ENCODE measurements around the gene GREB1. TPM values are rescaled to one million over a fixed set of nuclear protein-coding genes. Genes with fewer than 3 reads are reported as not detected.

The GREB1 gene
- total RNA-seq, 2 donors from 2014 or later: 3.1 to 7.6 TPM

DNA sequence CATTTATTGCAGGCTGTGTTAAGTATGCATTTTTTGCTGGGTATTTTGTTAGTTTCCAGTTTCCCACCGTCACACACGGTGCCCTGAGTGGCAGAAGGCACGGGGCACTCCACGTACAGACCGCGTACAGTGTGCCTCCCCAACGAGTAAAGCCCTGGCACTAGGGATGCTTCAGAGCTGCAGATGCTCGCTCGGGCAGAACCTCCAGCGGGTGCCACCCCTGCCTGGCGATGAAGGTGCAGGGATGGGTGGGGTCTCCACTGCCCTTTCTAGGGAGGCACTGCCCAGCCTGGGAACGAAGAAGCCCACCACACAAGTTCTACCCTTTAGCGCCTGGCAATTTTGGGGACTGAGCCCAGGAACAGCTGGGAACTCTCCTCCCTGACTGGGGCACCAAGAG lies 4.1 kb downstream of the GREB1 start:
- Histone ChIP-seq H3K27ac (no peak overlapping the region), H3K4me3 (no peak overlapping the region), H3K36me3 (no peaks in the 10 kb centered on the region), H3K9me3 (no peaks in the 10 kb centered on the region), H3K27me3 (no peaks in the 10 kb centered on the region), H3K4me1 (peaks cover 0 to 14% of the 10 kb centered on the region in 2 donors)
- DNase-seq (ENCODE audit: low spot score): no peak
- TF ChIP-seq, protein P1, sequence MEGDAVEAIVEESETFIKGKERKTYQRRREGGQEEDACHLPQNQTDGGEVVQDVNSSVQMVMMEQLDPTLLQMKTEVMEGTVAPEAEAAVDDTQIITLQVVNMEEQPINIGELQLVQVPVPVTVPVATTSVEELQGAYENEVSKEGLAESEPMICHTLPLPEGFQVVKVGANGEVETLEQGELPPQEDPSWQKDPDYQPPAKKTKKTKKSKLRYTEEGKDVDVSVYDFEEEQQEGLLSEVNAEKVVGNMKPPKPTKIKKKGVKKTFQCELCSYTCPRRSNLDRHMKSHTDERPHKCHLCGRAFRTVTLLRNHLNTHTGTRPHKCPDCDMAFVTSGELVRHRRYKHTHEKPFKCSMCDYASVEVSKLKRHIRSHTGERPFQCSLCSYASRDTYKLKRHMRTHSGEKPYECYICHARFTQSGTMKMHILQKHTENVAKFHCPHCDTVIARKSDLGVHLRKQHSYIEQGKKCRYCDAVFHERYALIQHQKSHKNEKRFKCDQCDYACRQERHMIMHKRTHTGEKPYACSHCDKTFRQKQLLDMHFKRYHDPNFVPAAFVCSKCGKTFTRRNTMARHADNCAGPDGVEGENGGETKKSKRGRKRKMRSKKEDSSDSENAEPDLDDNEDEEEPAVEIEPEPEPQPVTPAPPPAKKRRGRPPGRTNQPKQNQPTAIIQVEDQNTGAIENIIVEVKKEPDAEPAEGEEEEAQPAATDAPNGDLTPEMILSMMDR (IDR thresholded peaks at IDR 0.05): no peak

DNA sequence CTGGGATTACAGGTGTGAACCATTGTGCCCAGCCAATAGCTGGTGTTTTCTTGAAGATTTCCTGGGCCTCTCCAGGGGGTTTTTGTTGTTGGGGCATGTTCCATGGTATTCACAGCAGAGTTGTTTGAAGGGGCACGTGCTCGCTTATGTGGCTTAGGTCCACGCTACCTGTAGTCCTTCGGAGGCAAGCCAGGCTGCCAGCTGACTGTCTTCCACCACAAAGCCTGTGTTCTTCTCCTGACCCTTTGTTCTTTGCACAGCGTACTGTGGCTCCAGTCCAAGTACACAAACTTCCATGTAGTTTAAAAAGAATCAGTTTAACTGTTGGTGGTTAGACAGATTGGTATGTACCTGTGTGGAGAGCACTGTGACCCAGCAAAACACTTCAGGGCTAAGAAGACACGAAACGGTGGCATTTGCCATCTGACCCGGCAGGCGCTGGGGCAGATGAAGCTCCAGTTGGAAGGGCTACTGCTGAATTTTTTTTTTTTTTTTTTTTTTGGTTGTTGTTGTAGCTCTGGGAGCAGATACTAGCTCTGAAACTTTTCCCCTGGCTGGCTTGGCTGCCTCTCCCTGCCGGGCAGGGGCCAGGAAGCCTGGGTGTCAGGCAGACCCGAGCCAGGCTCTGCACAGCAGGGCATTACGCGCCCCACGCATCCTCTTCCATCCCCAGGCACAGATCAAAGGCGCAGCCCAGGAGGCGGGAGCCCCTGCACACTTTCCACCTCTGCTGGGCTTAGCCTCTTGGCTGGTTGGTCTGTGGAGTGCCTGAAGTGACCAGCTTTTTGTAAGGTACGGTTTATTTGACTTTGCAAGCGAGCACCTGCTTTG lies 5.7 kb downstream of the GREB1 start:
- Histone ChIP-seq H3K4me1 (peaks cover 0 to 14% of the 10 kb centered on the region in 2 donors), H3K9me3 (no peaks in the 10 kb centered on the region), H3K27me3 (no peaks in the 10 kb centered on the region), H3K36me3 (no peaks in the 10 kb centered on the region), H3K27ac (peak overlapping the region; percentile 55 to 61), H3K4me3 (no peak overlapping the region)
- TF ChIP-seq, protein P1 (IDR thresholded peaks at IDR 0.05): no peak
- no peak for DNase-seq (ENCODE audit: low spot score)

DNA sequence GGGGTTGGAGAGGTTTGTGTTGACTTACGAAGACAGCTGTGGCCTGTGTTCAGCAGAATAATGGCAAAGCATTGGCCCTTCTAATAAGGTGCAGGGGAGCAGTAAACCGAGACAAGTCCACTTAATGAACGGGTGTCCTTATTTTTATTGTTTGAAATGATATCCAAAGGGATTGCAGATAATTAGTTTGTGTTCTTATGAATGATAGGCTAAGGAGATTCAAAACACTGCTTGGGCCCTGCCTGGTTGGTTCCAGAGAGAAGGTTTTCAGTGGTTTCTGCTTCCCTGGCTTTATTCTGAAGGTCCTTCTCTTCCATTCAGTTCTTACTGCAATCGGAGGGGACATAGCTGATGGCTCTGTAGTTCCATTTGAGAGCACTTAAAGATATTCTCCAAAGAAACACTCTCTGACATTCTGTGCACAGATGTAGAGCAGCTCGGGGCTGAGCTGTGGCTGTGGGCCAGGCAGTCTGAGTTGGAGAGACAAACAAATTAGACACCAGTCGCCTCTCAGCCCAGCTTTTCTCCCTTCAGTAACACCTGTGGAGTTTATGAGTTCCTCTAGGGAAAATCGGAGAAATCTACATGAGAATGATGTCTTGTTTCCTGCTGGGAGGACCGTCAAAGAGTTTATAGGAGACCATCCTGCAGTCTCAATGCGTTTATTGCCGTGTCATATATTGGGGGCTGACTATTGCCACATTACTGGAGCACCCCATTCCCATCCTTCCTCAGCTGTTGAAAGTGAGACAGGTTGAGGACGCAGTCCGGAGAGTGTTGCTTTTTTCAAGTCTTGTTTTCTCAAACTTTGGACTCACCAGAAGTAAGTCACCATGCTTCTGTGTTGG lies 6.5 kb downstream of the GREB1 start:
- TF ChIP-seq, protein P1 (IDR thresholded peaks at IDR 0.05): no peak
- H3K27me3 ChIP-seq: no peaks in the 10 kb centered on the region
- H3K9me3 ChIP-seq: no peaks in the 10 kb centered on the region
- H3K4me1 ChIP-seq: peaks cover 0 to 14% of the 10 kb centered on the region in 2 donors
- H3K27ac ChIP-seq: peak overlapping the region; percentile 55 to 61
- no peak for DNase-seq (ENCODE audit: low spot score)
- H3K4me3 ChIP-seq: no peak overlapping the region
- H3K36me3 ChIP-seq: no peaks in the 10 kb centered on the region

DNA sequence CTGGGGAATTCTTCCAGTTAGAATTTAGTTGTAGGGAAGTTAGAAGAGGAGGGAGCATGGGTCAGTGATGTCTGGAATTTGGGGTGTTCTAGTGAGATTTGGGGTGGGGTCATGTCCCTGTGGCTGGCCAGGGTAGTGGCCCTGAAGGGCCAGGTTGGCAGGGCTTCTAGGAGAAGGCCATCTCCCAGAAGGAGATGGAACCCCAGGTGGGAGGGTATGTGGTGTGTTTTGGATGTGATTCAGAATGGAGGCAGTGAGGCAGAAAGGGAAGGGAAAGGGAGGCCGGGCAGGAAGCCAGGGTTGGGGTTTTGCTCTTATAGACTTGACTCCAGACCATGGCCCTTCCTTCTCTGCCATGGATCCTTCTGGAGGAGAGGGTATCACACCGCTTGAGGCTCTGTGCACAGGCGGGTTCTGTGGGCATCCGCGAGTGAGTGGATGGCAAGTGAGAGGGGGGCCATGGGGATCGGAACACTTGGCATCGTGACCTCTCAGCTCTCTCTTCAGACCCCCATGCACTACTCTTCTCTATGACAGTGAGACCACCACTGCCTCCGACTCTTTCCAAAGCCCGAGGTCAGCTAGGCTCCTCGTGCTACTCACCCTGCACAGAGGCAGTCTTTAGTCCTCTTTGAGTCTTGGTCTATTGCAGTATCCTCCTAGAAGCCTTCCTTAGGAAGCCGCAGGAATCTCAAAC lies 7.3 kb downstream of the GREB1 start:
- DNase-seq (ENCODE audit: low spot score): no peak
- peaks cover 0 to 14% of the 10 kb centered on the region in 2 donors for H3K4me1 ChIP-seq
- no peak overlapping the region for H3K4me3 ChIP-seq
- peak overlapping the region; percentile 55 to 61 for H3K27ac ChIP-seq
- no peaks in the 10 kb centered on the region for H3K9me3 ChIP-seq
- TF ChIP-seq, protein P1 (IDR thresholded peaks at IDR 0.05): no peak
- no peaks in the 10 kb centered on the region for H3K27me3 ChIP-seq
- no peaks in the 10 kb centered on the region for H3K36me3 ChIP-seq

DNA sequence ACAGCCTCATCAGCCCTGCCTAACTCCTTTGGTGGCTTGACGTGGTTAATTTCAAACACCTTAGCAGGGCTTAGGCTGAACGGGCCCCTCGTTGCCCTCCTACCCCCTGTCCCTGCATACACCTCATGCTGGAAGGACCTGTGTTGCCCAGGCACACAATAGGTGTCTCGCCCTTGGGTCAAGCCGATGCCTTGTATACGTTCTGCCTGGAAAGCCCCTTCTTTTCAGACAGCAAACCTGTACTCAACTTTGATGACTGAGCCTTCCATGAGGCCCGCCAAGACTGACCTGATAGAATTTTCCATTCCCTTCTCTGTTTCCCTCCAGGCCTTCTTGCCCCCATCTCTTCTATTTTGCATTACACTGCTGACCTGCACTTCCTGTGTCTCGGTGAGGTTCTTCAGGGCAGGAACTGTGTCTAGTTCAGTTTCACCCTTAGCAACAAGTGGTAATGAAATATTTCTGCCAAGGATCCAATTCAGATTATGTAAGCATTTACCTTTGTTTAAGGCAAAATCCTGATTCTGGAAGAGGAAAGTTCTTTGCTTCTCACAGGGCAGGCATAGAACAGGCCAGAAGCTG lies 7.9 kb downstream of the GREB1 start:
- H3K27ac ChIP-seq: no peak overlapping the region
- H3K36me3 ChIP-seq: no peaks in the 10 kb centered on the region

More for the DNA sequence above, 7.9 kb downstream of the GREB1 start:
- Histone ChIP-seq H3K4me3 (no peak overlapping the region), H3K9me3 (no peaks in the 10 kb centered on the region), H3K4me1 (peaks cover 0 to 14% of the 10 kb centered on the region in 2 donors), H3K27me3 (no peaks in the 10 kb centered on the region)
- no peak for DNase-seq (ENCODE audit: low spot score)
- TF ChIP-seq, protein P1 (IDR thresholded peaks at IDR 0.05): no peak
